ENCODE results near the gene DRC1.

DNA sequence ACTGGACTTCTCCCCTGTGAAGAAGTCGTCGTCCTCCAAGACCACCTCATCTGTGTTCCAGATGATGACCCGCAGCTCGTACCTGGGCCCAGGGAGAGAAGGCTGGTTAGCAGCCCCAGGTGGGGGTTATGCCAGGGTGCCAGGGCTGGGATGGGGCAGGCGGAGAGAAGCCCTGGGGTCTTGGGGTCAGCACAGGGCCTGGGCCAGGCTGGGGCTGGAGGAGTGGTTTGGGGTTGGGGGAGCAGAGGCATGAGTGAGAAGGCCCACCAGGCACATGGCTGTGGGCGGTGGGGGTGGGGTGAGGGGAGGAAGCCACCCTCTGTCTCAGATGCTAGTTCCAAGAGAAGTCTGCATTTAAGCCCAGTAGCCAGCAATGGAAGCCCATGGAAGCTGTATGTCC is 60.4 kb downstream of the DRC1 start:
- TF ChIP-seq, protein P1, sequence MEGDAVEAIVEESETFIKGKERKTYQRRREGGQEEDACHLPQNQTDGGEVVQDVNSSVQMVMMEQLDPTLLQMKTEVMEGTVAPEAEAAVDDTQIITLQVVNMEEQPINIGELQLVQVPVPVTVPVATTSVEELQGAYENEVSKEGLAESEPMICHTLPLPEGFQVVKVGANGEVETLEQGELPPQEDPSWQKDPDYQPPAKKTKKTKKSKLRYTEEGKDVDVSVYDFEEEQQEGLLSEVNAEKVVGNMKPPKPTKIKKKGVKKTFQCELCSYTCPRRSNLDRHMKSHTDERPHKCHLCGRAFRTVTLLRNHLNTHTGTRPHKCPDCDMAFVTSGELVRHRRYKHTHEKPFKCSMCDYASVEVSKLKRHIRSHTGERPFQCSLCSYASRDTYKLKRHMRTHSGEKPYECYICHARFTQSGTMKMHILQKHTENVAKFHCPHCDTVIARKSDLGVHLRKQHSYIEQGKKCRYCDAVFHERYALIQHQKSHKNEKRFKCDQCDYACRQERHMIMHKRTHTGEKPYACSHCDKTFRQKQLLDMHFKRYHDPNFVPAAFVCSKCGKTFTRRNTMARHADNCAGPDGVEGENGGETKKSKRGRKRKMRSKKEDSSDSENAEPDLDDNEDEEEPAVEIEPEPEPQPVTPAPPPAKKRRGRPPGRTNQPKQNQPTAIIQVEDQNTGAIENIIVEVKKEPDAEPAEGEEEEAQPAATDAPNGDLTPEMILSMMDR (IDR thresholded peaks at IDR 0.05): no peak
- TF ChIP-seq EP300 (IDR thresholded peaks at IDR 0.05; ENCODE audit: low read depth) (no peak), POLR2A (IDR thresholded peaks at IDR 0.05) (no peak)
